HG03103 (cell line): ENCODE measurements around the gene LRRC42.

Experiments
- ATAC-seq: cut with Tn5 transposase; IDR thresholded peaks from one replicate; pipeline ENCODE4 v1.9.1; 2021; ENCODE audit warnings: low read depth; ENCODE audit not compliant: unreplicated experiment

The LRRC42 gene

DNA sequence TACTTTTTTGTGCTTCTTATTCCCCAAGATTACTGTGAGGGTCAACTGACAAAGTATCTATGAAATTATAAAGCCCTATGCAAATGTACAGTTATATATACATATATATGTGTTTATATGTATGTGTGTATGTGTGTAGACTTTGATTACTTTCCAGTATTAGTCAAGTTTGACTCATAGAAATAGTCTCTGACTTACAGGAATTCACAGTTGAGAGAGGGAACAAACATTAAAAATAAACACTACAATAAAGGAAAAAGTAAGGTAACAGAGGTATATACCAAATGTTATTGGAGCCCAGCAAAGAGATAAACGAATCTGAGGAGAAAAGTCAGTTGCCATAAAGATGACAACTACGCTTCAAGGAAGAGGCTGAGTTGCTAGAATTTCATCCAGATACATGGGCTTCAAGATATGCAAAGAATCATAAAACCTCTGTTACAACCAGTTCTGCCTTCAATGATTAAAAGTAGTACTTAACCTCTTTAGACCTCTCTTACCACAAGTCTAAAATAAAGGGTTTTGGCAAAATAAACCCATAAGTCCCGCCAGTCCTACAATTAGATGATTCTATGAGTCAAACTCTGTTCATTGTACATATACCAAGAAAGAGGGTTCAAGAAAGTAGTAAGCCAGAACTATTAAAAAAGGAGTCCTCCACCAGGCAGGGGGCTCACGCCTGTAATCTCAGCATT is 7.9 kb upstream of the LRRC42 start:
- ATAC-seq, result no peak

DNA sequence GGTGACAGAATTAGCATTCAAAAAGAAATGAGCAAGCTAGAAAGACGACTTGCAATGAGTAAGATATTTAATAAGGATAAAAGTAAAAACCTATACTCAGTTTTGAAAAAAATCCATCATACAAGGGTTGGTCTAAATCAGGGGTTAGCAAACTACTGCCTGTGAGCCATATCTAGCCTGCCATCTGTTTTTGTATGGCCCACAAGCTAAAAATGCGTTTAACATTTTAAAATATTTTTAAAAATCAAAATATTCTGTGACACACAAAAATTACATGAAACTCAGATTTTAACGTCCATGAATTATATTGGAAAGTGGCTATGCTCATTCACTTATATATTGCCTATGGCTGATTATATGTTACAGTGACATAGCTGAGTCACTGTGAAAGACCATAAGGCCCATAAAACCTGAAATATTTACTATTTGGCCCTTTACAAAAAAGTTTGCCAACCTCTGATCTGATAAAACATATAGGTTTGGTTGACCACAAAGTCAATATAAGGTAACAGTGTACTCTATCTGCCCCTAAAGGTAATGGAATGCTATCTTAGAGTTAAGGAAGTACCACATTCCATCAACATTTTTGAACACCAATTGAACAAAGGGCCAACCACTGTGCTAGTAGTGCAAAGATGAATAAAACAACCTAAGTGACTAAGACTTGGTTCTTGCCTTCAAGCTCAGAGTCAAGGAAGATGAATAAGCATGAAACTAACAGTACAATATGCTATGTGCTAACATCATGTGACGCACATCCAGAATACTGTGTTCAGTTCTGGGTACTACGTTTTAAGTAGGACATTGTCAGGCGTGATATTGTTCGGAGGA is 3.8 kb upstream of the LRRC42 start:
- no peak for ATAC-seq

DNA sequence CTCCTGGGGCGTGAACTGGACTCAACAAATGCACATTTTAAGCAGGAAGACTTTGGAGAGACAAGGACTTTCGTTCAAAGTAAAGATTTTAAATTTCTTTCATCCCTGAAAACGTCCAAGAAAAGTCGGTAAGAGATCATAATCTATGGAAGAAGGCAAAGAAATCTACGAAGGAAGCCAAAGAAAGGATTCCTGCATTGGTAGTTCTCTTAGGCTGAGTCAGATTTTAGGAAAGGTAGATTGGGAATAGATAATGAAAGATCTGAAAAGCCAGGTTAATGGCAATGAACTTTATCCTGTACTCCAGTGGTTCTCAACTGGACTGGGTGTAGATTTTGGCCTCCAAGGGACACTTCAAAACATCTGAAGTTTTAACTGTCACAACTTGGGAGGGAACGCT is 3.1 kb upstream of the LRRC42 start:
- no peak for ATAC-seq

DNA sequence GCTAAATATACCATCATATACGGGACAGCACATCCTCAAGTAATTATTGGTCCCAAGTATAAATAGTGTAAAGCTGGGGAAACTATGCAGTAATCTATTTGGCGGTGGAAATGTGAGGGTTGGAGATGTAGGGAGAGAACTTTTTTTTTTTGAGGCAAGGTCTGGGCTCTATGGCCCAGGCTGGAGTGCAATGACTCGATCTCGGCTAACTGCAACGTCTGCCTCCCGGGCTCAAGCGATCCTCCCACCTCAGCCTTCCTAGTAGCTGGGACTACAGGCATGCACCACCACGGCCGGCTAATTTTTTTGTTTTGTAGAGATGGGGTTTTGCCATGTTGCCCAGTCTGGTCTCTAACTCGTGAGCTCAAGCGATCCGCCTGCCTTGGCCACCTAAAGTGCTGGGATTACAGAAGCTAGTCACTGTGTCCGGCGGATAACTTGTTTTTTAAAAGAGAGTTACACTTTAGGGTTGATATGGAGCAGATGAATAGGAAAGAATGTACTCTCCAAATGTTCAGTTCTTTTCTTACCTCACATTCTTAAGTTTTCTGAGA is 2.6 kb upstream of the LRRC42 start:
- no peak for ATAC-seq

DNA sequence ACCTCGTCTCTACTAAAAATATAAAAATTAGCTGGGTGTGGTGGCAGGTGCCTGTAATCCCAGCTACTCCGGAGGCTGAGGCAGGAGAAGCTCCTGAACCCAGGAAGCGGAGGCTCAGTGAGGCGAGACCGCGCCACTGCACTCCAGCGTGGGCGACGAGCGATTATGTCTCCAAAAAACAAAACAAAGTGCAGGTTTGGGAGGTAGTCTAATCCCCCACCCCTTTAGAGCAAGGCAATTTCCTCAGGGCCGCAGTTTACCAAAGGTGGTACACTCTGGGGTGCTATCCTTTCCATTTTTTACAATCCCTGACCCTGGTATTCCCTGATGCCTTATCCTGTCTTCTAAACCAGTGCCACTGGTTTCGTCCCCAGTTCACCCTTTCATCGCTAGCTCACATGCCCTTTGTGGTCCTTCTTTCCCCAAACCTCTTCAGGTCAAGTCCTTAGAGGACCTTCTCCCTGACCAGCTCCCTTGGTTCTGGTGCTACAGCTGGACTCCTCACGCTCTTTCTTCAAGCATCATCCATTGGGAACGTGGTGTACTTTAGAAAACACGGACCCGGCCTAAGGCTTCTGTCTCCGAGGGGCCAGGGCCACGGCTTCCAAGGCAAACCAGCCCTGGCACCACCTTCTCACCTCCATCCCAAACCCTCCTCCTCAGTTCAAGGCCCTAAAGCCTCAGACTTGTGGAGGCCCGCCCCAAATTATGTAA is 1.5 kb upstream of the LRRC42 start:
- no peak for ATAC-seq

DNA sequence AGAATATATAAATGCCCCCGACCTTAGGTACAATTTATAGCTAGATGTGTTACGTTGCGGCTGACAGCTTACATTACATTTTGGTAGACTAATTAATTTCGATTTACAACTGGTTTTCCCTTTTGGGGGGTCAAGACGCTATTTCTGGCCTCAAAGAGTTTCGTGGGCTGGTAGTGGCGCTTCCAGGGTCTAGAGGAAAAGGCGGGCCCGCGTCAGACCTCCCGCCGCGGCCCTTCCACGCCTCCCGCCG is 1.0 kb upstream of the LRRC42 start:
- no peak for ATAC-seq

DNA sequence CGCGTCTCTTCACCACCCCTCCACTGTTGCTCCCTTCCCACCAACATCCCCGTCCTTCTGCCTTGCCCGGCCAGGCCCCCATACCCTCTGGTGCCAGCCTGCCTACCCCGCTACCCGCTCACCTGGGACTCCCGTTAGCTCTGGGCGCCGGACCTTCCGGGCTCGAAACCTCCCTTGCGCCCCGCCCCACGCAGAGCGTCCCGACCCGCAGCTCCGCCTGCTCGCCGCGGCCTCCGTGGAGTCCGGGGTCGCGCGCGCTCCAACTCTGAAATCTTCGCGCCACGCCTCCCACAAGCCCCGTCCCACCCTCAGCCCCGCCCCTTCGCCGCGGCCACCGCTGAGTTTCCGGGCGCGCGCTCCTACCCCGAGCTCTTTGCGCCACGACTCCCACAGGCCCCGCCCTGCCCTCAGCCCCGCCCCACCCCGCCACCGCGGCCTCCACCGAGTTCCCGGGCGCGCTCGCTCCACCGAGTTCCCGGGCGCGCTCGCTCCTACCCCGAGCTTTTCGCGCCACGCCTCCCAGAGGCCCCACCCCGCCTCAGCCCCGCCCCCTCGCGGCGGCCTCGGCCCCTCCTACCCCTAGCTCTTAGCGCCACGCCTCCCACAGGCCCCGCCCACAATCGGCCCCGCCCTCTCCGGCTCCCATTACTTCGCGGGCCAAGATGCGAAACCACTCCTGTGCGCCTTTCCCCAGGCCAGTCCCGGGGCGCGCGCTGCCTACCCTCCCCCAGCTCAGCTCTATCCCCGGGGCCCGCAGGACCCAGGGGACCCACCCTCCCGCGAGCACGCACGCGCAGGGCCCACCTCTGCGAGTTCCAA is 508 bp upstream of the LRRC42 start, which contains the start of gene IFT25:
IFT25 (minus strand) TSS at position 267 of the 819 bp plus-strand sequence. CDS start 5,617 bp downstream, outside the sequence.
- peak; percentile 63 for ATAC-seq

DNA sequence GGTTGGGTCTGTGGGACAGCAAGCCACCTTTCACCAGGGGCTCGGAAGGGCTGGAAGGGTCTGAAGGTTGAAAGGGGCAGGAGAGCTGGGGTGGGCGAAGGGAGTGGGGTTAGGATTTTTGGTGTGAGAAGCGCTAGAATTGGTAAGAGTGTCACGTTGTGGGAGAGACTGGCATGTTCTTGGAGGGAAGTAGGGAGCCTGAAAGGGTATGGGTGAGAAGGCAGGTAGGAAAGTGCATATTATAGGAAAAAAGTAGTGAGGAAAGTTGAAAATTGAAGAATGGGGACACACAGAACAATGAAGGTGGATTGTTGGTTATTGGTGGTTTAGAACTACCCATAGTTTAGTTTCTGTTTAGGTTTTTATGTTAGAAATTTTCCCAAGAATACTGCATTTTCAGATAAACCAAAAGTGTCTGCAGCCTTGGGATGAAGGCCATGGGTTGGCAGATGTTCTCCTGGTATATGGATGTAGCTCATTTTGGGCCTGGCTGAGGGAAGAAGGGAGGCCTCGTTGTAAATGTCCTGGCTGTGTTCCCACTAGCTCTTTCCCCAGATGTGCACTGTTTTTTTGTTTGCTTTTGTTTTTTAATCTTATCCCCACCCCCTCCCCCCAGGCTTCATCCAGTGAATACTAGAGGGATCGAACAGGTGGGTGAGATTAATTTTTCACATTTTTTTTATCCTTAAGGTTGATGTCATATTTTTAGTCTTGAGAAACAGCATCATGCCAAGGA is 1.2 kb downstream of the LRRC42 start:
- no peak for ATAC-seq

DNA sequence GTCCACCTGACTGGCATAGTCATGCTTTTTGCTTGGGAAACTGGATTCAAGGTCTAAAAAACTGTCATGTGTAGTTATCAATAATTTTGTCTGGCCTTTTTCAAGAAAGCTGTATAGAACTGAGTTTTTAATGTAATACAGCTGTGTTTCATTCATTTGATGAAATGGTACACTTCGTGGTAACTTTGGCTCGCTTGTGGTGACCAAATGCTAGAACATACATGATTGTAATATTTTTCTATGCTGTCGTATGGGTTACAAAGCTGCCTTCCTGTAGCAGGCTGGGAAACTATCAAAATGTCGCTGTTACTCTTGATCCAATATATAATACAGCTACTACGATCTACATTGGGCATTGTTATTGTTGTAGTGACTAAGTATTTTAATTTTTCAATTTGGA is 2.1 kb downstream of the LRRC42 start:
- ATAC-seq, result no peak

DNA sequence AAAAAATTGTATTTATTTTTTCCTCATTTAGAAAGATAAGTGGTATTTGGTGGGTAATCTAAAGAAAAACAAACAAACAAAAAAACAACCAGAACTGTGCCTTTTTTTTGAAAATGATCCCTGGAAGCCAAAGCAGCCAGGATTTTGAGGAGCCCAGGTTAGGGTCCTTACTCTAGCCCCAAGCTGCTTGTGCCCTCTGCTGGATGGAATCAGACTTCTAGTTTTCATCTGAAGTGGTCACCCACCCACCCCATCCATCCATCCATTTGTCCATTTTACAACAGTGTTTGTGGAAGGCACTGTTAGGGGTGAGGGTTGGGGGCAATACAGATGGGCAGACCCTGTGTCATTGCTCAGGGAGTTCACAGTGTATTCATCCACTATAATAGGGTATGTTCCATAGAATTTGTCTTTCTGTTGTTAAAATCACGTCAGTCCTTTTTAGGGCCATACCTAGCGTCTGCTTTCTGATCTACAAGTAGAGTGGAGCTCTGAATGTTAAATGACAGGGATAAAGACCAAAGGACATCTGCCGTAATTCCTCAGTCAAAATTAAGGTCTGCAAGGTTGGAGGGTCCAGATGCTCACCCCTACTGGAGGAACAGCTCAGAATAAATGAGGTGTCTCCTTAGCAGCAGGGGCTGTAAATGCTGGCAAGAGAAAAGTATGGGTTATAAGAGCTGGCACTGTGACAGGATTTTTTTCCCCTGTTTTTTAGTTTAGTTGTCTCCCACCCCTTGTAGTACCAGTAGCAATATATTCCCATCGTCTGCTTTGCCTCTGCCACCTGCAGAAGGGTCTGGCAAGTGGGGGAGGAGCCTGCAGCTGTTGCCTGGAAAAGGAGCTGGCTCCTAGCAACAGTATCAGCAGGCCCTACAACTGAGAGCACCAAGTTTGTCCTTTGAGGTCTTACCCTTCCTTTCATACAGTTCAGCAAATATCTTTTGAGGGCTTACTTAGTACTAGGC is 3.2 kb downstream of the LRRC42 start:
- no peak for ATAC-seq

DNA sequence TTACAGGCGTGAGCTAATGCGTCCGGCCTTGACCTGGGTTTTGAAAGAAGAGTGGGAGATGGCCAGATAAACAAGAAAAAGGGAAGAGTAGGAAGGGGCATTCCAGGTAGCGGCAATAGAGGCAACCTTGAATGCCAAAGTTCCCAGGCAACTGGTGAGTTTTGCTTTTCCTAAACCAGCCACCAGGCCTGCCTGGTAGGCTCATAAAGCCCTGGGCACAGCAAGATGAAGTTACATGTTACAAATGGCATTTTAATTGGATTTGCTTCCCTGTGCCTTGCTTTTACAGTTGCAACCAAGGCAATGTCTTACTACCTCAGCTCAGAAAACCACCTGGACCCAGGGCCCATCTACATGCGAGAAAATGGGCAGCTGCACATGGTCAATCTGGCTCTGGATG is 5.5 kb downstream of the LRRC42 start:
- ATAC-seq, result no peak

DNA sequence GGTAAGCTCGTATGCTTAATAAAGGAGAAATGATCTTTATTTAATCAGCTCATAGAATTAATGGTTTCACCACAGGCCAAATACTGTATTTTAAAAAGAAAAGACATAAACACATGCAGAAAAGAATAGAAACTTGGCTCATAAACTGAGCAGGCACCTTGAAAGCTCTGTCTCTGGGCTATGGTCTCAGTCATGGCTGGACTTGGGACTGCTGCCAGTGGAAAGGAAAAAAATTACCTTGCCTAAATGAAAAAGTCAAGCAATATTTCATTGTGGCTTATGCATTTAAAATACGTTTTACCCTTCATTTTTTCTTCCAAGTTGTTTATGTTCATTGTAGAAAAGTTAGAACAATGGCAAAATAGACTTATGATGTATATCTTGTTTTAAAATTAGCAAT is 8.0 kb downstream of the LRRC42 start:
- ATAC-seq, result no peak

DNA sequence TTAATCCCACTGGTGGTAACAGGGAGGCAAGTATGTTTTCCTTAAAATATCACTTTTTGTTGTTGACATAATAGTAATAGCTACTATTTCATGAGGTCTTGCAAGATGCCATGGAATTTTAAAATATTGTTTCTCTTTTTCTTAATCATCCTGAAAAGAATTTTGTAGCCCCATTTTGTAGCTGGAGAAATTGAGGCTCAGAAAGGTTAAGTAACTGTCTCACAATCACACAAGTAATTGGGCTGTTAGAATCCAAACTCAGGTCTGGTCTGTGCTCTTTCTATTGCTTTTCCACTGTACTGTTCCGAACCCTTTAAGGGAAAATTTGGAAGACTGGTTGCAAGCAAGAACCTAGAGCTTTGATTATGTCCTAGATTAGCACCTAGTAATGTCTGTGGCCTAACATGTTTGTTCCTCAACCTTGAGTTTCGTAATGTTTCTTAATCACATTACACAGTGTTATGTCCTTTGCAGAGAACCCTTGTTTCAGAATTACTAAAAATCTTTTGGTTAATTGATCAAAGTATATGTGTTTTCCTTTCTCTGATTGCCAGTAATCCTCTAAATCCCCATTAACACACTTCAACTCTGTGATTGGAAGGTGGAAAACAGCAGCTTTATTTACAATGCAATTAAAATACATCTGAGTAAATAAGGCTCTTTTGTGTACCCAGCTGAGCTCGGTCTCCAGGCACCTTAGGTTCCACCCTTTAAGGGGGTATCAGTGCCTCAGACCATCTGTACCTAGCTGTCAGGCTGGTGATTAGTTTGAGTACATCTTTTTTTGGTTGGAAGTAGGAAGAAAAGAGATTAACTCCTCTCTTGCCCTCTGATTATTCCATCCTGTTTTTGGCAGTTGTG is 10.4 kb downstream of the LRRC42 start:
- ATAC-seq, result no peak

DNA sequence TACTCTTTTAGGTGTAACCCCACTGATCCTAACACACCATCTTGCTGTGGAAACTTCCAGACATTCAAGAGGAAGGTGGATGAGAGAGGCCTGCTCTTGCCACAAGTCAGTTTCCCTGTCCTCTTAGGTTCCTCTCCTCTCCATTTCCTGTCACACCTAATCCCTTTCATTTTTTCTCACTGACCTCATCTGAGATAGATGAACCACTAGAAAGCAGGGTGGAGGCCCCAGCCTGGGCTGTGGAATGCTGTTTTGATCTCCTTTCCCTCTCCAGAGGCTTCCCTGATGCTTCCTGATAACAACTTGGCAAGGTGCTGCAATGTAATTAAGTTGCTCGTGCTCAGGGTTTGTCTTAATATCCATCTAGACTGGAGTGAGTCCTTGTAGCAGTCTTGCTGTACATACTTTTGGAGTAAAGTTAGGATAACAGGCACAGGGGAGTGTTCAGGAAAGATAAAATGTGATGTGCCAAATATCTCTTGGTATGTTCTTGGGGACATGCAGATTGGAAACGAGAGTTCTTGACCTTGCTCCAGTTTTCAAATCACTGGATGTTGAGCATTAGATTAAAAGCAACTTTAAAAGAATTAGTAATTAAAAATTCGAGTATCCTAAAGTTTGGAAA is 11.2 kb downstream of the LRRC42 start:
- ATAC-seq, result no peak

DNA sequence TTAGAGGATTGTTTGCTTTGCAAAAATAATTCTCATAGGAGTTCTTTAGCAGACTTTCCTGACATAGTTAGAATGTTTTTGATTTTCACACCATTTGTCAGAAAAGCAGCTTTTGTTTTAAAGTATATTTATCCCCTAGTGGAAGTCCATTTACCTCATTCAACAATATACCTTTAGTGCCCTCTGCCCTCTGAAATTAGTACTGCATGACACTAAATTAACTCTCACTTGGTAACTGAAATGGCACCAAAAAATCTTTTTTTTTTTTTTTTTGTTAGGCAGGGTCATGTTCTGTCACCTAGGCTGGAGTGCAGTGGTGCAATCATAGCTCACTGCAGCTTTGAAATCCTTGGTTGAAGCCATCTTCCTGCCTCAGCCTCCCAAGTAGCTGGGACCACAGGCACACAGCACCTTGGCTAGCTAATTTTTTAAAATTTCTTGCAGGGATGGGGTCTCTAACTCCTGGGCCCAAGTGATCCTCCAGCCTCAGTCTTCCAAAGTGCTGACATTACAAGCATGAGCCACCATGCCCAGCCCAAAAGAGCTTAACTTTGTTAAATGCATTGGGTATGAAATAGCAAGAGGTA is 13.6 kb downstream of the LRRC42 start:
- ATAC-seq, result no peak

DNA sequence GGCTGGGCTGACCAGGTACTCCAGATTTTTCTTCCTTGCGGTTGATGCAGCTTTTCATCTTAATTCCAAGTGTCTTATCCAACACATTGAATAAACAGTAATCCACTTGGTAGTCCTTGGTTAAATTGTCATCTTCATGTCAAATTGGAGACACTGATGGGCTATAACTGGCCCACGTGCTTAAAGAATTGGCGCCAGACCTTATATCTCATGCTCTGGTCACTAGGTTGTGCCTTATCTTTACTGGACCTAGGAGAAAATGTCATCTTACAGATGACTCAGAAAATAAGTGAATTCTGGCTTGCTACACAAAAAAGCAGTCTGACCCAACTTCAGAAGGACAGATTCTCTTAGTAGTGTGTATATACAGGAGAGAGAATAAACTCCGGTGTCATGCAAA is 16.2 kb downstream of the LRRC42 start:
- no peak for ATAC-seq

DNA sequence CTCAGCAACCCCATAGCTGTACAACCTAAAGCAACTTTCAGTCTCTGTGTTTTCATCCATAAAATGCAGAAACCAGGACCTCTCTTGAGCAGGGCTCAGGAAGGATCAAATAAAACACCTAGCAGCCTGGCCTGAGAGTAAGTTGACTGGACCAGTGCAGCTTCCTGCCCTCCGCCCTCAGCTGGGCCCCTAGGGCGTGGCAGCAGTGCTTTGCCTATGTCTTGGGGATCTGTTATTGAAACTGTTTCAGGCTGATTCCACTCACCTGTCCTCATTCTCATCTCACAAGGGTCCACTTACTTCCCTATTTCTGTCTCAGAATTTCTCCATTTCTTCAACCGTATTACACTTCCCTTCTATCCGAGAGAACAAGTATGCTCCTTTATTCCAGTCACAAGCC is 17.3 kb downstream of the LRRC42 start:
- ATAC-seq, result no peak
